Pancreas (tissue), 10 donors: ENCODE results near the gene POLA2. TPM values are rescaled to one million over a fixed set of nuclear protein-coding genes. Genes with fewer than 3 reads are reported as not detected.

Experiments used
- ATAC-seq, 4 donors: fragments of 200-7000 bp; cut with Tn5 transposase; one replicate each; pipeline versions ENCODE4 v1.8.0 to v1.9.1; 2020; ENCODE audit warnings: mild to moderate bottlenecking in 4 of 4, moderate library complexity in 4 of 4
- DNase-seq, 6 donors: peaks; one replicate each; pipeline ENCODE4 v3.0.0-alpha.2; 2020
- FAIRE-seq: peaks from 2 replicates; lab custom pipeline; 2012; peaks lifted over from hg19 to GRCh38; lab: Jason Lieb, UNC
- H3K27ac ChIP-seq, 4 donors: fragments of 200-600 bp; sonication (generic); 1 replicate in 3 of 4; 2 replicates in 1 of 4; pipeline versions ENCODE4 v1.5.0 to v1.8.0; 2020
- H3K27me3 ChIP-seq, 4 donors: fragments of 200-600 bp; one replicate each; pipeline ENCODE4 v1.8.0; 2021
- H3K36me3 ChIP-seq, 3 donors: fragments of 200-600 bp; sonication (generic) in 1 of 3; one replicate each; pipeline versions ENCODE4 v1.5.0 to v1.8.0; 2020 to 2021
- H3K4me1 ChIP-seq, 3 donors: fragments of 200-600 bp; one replicate each; pipeline ENCODE4 v1.8.0; 2021
- H3K4me3 ChIP-seq, 4 donors: fragments of 200-600 bp; sonication (generic) in 2 of 4; one replicate each; pipeline versions ENCODE4 v1.5.0 to v1.8.0; 2020 to 2021
- H3K9me3 ChIP-seq, 4 donors: fragments of 200-600 bp; one replicate each; pipeline ENCODE4 v1.8.0; 2021
- WGBS, 2 donors: extraction: QIAGEN DNeasy Blood & Tissue Kit; methylation state at CpG; one replicate each; pipeline ENCODE4 v1.1.7; 2013; 5-methylcytosine and 5-hydroxymethylcytosine counted together
- intact Hi-C, 3 donors: fragments of 100-400 bp; cut with DNase I; formaldehyde crosslinking; loops; one replicate each; pipeline versions ENCODE4 v1.11.1 to v1.14.2; 2022
- polyA plus RNA-seq, 2 donors: library from polyadenylated mRNA; stranded (reverse); fragments of 200-250 nt; gene quantifications; one replicate each; pipeline ENCODE4 v1.2.3, GENCODE V29; 2013
- total RNA-seq, 6 donors: library from RNA; stranded (reverse); fragmentation: NEBNext Ultra II Directional in 4 of 6; extraction: Animal tissue kit (Norgen Biotek cat#: 25700) in 4 of 6; gene quantifications; one replicate each; pipeline versions ENCODE4 v1.2.1 to v1.2.4, GENCODE V29; 2021 to 2023
- TF ChIP-seq, protein P1 (sequence below), 4 donors: fragments of 200-600 bp; sonication (generic) in 3 of 4; IDR thresholded peaks; one replicate each; pipeline versions ENCODE4 v1.5.0 to v1.8.0; 2021; ENCODE audit warnings: antibody characterized with exemption in 4 of 4
- donor health status: healthy with polysubstance abuse.
- donor health status: DM: no; HTN: no; CAD: no; lungs with moderate emphysema.
- donor health status: DM: no; HTN: no; CAD: no.
- donor health status: control.
- donor health status: control.
- donor health status: Bipolar disorder and iron deficiency.
- donor health status: DM: yes; HTN: yes; CAD: no.
- donor health status: DM: no; HTN: no; CAD: no.
- donor health status: DM: no; HTN: no; CAD: no.
- donor health status: DM: yes; HTN: yes; CAD: no.

Gene POLA2
- total and polyA plus RNA-seq, 8 donors, result 3.1 to 7.5 (median 5.6) TPM

DNA sequence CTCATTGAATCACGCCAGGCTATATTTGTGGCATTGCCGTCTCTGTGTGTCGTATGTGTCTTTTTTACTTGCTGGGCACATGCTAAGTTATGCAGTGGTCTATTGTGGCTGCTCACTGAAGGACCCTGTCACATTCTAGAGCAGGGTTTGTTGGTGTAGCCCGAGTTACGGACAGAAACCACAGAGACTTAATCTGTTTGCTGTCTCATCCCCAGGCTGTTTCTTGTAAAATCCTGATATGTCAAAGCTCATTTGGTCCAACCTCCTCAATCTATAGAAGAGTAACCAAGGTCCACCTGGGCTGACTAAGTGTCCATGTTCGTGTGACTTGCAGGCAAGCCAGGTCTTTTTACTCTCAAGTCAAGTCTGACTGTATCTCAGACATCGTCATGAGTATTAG is 76.9 kb downstream of the POLA2 start:
- 77 to 83% methylated on average over 7 of the region's 7 CpGs for WGBS, 2 donors
- DNase-seq (no peak), ATAC-seq (no peak), FAIRE-seq (no peak)
- Histone ChIP-seq H3K4me1 (peaks cover 0 to 8% (median 7%) of the 10 kb centered on the region in 3 donors), H3K9me3 (no peaks in the 10 kb centered on the region), H3K36me3 (peaks cover 4 to 36% (median 22%) of the 10 kb centered on the region in 3 donors), H3K27ac (no peak overlapping the region), H3K4me3 (no peak overlapping the region), H3K27me3 (no peaks in the 10 kb centered on the region)
- TF ChIP-seq, protein P1, sequence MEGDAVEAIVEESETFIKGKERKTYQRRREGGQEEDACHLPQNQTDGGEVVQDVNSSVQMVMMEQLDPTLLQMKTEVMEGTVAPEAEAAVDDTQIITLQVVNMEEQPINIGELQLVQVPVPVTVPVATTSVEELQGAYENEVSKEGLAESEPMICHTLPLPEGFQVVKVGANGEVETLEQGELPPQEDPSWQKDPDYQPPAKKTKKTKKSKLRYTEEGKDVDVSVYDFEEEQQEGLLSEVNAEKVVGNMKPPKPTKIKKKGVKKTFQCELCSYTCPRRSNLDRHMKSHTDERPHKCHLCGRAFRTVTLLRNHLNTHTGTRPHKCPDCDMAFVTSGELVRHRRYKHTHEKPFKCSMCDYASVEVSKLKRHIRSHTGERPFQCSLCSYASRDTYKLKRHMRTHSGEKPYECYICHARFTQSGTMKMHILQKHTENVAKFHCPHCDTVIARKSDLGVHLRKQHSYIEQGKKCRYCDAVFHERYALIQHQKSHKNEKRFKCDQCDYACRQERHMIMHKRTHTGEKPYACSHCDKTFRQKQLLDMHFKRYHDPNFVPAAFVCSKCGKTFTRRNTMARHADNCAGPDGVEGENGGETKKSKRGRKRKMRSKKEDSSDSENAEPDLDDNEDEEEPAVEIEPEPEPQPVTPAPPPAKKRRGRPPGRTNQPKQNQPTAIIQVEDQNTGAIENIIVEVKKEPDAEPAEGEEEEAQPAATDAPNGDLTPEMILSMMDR (IDR thresholded peaks at IDR 0.05), result no peak
- intact Hi-C loops, result no loop called here

DNA sequence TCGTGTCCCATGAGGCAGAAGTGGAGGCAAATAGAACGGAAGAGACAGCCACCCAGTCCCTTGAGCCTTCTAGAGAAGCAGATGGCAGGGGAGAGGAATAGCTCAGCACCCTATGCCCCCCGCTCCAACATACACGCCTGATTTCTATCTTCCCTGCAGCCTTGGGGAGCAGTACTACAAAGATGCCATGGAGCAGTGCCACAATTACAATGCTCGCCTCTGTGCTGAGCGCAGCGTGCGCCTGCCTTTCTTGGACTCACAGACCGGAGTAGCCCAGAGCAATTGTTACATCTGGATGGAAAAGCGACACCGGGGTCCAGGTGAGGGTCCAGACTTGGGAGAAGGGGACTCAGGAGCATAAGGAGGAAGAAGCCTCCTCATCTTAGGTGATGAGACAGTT is 78.5 kb downstream of the POLA2 start:
- intact Hi-C loops, result no loop called here
- TF ChIP-seq, protein P1 (IDR thresholded peaks at IDR 0.05), result no peak
- H3K9me3 ChIP-seq, result no peaks in the 10 kb centered on the region
- H3K27me3 ChIP-seq, result no peaks in the 10 kb centered on the region
- WGBS, 2 donors, result 92 to 95% methylated on average over 11 of the region's 11 CpGs
- no peak overlapping the region for H3K4me3 ChIP-seq
- H3K27ac ChIP-seq, result no peak overlapping the region
- no peak for FAIRE-seq
- ATAC-seq, result no peak
- peaks cover 0 to 2% (median 0%) of the 10 kb centered on the region in 3 donors for H3K4me1 ChIP-seq
- peaks cover 4 to 51% (median 25%) of the 10 kb centered on the region in 3 donors for H3K36me3 ChIP-seq
- DNase-seq, result no peak

DNA sequence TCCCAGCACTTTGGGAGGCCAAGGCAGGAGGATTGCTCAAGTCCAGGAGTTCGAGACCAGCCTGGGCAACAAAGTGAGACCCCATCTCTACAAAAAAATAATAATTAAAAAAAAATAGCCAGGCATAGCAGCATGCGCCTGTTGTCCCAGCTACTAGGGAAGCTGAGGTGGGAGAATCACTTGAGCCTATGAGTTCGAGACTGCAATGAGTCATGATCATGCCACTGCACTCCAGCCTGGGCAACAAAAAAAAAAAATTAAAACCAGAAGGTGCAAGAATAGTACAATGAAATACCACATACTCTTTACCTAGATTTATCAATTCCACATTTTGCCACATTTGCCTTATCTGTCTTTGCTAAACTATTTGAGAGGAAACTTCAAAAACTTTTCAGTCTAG is 80.1 kb downstream of the POLA2 start:
- Histone ChIP-seq H3K4me3 (no peak overlapping the region), H3K9me3 (no peaks in the 10 kb centered on the region), H3K27me3 (no peaks in the 10 kb centered on the region), H3K36me3 (peaks cover 8 to 67% (median 29%) of the 10 kb centered on the region in 3 donors), H3K4me1 (no peaks in the 10 kb centered on the region), H3K27ac (no peak overlapping the region)
- no peak for ATAC-seq
- DNase-seq, result no peak
- WGBS, 2 donors, result 95 to 96% methylated on average over 3 of the region's 3 CpGs
- intact Hi-C loops, result no loop called here
- TF ChIP-seq, protein P1 (IDR thresholded peaks at IDR 0.05), result no peak
- no peak for FAIRE-seq

Other genes starting within 250 kb of the POLA2 start
- 10 to 100 TPM; 27.8 to 47.0 (median 31.7) TPM for gene ARL2, start 247.8 kb upstream of the POLA2 start, total RNA-seq
- 10 to 100 TPM; 60.0 to 79.1 TPM for gene ARL2, start 247.8 kb upstream of the POLA2 start, polyA plus RNA-seq
- gene SNX15, start 234.5 kb upstream of the POLA2 start, total RNA-seq, result 10 to 100 TPM in 3 of 6 donors, 1 to 10 TPM in 3; 8.7 to 18.3 (median 9.9) TPM
- gene SNX15, start 234.5 kb upstream of the POLA2 start, polyA plus RNA-seq, result 10 to 100 TPM; 10.5 to 13.8 TPM
- gene SAC3D1, start 220.8 kb upstream of the POLA2 start, total RNA-seq, result 1 to 10 TPM; 3.5 to 5.5 (median 4.4) TPM
- 1 to 10 TPM; 4.9 to 7.3 TPM for gene SAC3D1, start 220.8 kb upstream of the POLA2 start, polyA plus RNA-seq
- 1 to 10 TPM in 4 of 6 donors, under 1 TPM in 2; 0.51 to 2.7 (median 1.0) TPM for gene NAALADL1, start 203.4 kb upstream of the POLA2 start, total RNA-seq
- 1 to 10 TPM; 4.7 to 7.6 TPM for gene NAALADL1, start 203.4 kb upstream of the POLA2 start, polyA plus RNA-seq
- 1 to 10 TPM in 1 of 6 donors, under 1 TPM in 5; 0.08 to 1.2 (median 0.50) TPM for gene CDCA5, start 177.9 kb upstream of the POLA2 start, total RNA-seq
- under 1 TPM; 0.27 to 0.38 TPM for gene CDCA5, start 177.9 kb upstream of the POLA2 start, polyA plus RNA-seq
- 10 to 100 TPM; 15.2 to 19.6 (median 16.6) TPM for gene ZFPL1, start 177.7 kb upstream of the POLA2 start, total RNA-seq
- gene ZFPL1, start 177.7 kb upstream of the POLA2 start, polyA plus RNA-seq, result 10 to 100 TPM; 43.0 to 52.1 TPM
- 100 to 1,000 TPM in 5 of 6 donors, 10 to 100 TPM in 1; 85.4 to 150 (median 130) TPM for gene VPS51, start 165.7 kb upstream of the POLA2 start, total RNA-seq
- 100 to 1,000 TPM; 119 to 179 TPM for gene VPS51, start 165.7 kb upstream of the POLA2 start, polyA plus RNA-seq
- 100 to 1,000 TPM in 1 of 6 donors, 10 to 100 TPM in 5; 12.8 to 176 (median 43.4) TPM for gene TM7SF2, start 150.1 kb upstream of the POLA2 start, total RNA-seq
- gene TM7SF2, start 150.1 kb upstream of the POLA2 start, polyA plus RNA-seq, result 100 to 1,000 TPM in 1 of 2 donors, 10 to 100 TPM in 1; 76.8 to 203 TPM
- gene ZNHIT2, start 144.3 kb upstream of the POLA2 start, total RNA-seq, result 10 to 100 TPM in 1 of 6 donors, 1 to 10 TPM in 5; 4.3 to 11.7 (median 7.1) TPM
- gene ZNHIT2, start 144.3 kb upstream of the POLA2 start, polyA plus RNA-seq, result 10 to 100 TPM; 14.0 to 17.8 TPM
- 100 to 1,000 TPM; 493 to 810 (median 529) TPM for gene FAU, start 139.8 kb upstream of the POLA2 start, total RNA-seq
- gene FAU, start 139.8 kb upstream of the POLA2 start, polyA plus RNA-seq, result 100 to 1,000 TPM; 530 to 652 TPM
- gene MRPL49, start 139.6 kb upstream of the POLA2 start, total RNA-seq, result 10 to 100 TPM; 13.9 to 31.2 (median 21.4) TPM
- 10 to 100 TPM; 10.3 to 30.3 TPM for gene MRPL49, start 139.6 kb upstream of the POLA2 start, polyA plus RNA-seq
- gene SYVN1, start 127.4 kb upstream of the POLA2 start, total RNA-seq, result 10 to 100 TPM; 47.5 to 98.2 (median 66.3) TPM
- gene SYVN1, start 127.4 kb upstream of the POLA2 start, polyA plus RNA-seq, result 10 to 100 TPM; 63.4 to 64.8 TPM
- not detected for gene SPDYC, start 91.7 kb upstream of the POLA2 start, total RNA-seq
- gene SPDYC, start 91.7 kb upstream of the POLA2 start, polyA plus RNA-seq, result under 1 TPM in 1 of 2 donors, not detected in 1; 0.14 TPM
- gene CAPN1, start 80.0 kb upstream of the POLA2 start, total RNA-seq, result 100 to 1,000 TPM; 103 to 139 (median 107) TPM
- 100 to 1,000 TPM; 111 to 144 TPM for gene CAPN1, start 80.0 kb upstream of the POLA2 start, polyA plus RNA-seq
- gene CDC42EP2, start 52.9 kb downstream of the POLA2 start, total RNA-seq, result 1 to 10 TPM; 2.4 to 7.9 (median 2.7) TPM
- 1 to 10 TPM; 4.8 to 6.8 TPM for gene CDC42EP2, start 52.9 kb downstream of the POLA2 start, polyA plus RNA-seq
- 10 to 100 TPM; 16.6 to 28.0 (median 21.5) TPM for gene DPF2, start 71.9 kb downstream of the POLA2 start, total RNA-seq
- 10 to 100 TPM; 11.7 to 19.6 TPM for gene DPF2, start 71.9 kb downstream of the POLA2 start, polyA plus RNA-seq
- under 1 TPM in 4 of 6 donors, not detected in 2; 0.06 to 0.16 (median 0.13) TPM for gene TIGD3, start 92.8 kb downstream of the POLA2 start, total RNA-seq
- under 1 TPM; 0.15 to 0.68 TPM for gene TIGD3, start 92.8 kb downstream of the POLA2 start, polyA plus RNA-seq
- 10 to 100 TPM; 16.2 to 53.4 (median 26.3) TPM for gene SLC25A45, start 120.7 kb downstream of the POLA2 start, total RNA-seq
- 10 to 100 TPM; 38.0 to 58.2 TPM for gene SLC25A45, start 120.7 kb downstream of the POLA2 start, polyA plus RNA-seq
- 10 to 100 TPM; 15.4 to 28.9 (median 18.8) TPM for gene FRMD8, start 124.7 kb downstream of the POLA2 start, total RNA-seq
- gene FRMD8, start 124.7 kb downstream of the POLA2 start, polyA plus RNA-seq, result 10 to 100 TPM; 15.0 to 15.7 TPM
- gene NEAT1, start 160.8 kb downstream of the POLA2 start, total RNA-seq, result 1,000 to 10,000 TPM in 1 of 6 donors, 100 to 1,000 TPM in 5; 295 to 1,475 (median 528) TPM
- gene NEAT1, start 160.8 kb downstream of the POLA2 start, polyA plus RNA-seq, result 1,000 to 10,000 TPM; 1,390 to 2,770 TPM
- 1,000 to 10,000 TPM; 2,360 to 5,615 (median 3,481) TPM for gene MALAT1, start 237.1 kb downstream of the POLA2 start, total RNA-seq
- 1,000 to 10,000 TPM in 1 of 2 donors, 100 to 1,000 TPM in 1; 251 to 2,313 TPM for gene MALAT1, start 237.1 kb downstream of the POLA2 start, polyA plus RNA-seq